Mesendoderm (in vitro differentiated cells): ENCODE measurements around the gene THSD4.

Experiments
- DNase-seq: peaks from one replicate; pipeline ENCODE4 v3.0.0; 2013
- H2AK5ac ChIP-seq: 2 replicates; pipeline ENCODE4 v1.6.1; 2013; ENCODE audit warnings: low read length, inconsistent platforms
- H2BK120ac ChIP-seq: 2 replicates; pipeline ENCODE4 v1.6.1; 2013; ENCODE audit warnings: low read depth, mild to moderate bottlenecking, low read length, moderate library complexity, mixed read lengths
- H2BK15ac ChIP-seq: replicated peaks from 2 replicates; pipeline ENCODE4 v1.6.1; 2013; ENCODE audit warnings: low read depth, mild to moderate bottlenecking, moderate library complexity
- H2BK5ac ChIP-seq: 2 replicates; pipeline ENCODE4 v1.6.1; 2013; ENCODE audit warnings: low read length, inconsistent platforms
- H3K18ac ChIP-seq: 2 replicates; pipeline ENCODE4 v1.6.1; 2013; ENCODE audit warnings: mild to moderate bottlenecking, low read length, mixed read lengths
- H3K23ac ChIP-seq: one replicate; pipeline ENCODE4 v1.6.1; 2013; ENCODE audit warnings: low read length
- H3K27ac ChIP-seq: 2 replicates; pipeline ENCODE4 v1.5.1; 2013; ENCODE audit warnings: low read depth, mild to moderate bottlenecking, inconsistent platforms, low read length, moderate library complexity
- H3K27me3 ChIP-seq: 2 replicates; pipeline ENCODE4 v1.6.1; 2013; ENCODE audit warnings: low read length, control low read depth, mild to moderate bottlenecking, inconsistent platforms; ENCODE audit not compliant: insufficient read depth, poor library complexity
- H3K36me3 ChIP-seq: 2 replicates; pipeline ENCODE4 v1.6.1; 2013; ENCODE audit warnings: low read length, inconsistent platforms; ENCODE audit not compliant: control insufficient read depth, insufficient read depth
- H3K4ac ChIP-seq: one replicate; pipeline ENCODE4 v1.6.1; 2013; ENCODE audit warnings: low read depth, mild to moderate bottlenecking, low read length, moderate library complexity
- H3K4me1 ChIP-seq: 2 replicates; pipeline ENCODE4 v1.6.1; 2013; ENCODE audit warnings: low read depth, low read length, inconsistent platforms; ENCODE audit not compliant: control insufficient read depth
- H3K4me2 ChIP-seq: 2 replicates; pipeline ENCODE4 v1.6.1; 2013; ENCODE audit warnings: low read length
- H3K4me3 ChIP-seq: 2 replicates; pipeline ENCODE4 v1.5.1; 2013; ENCODE audit warnings: mild to moderate bottlenecking, low read length
- H3K56ac ChIP-seq: one replicate; pipeline ENCODE4 v1.6.1; 2013; ENCODE audit warnings: low read length
- H3K79me1 ChIP-seq: 2 replicates; pipeline ENCODE4 v1.6.1; 2013; ENCODE audit warnings: low read length, inconsistent platforms
- H3K79me2 ChIP-seq: 2 replicates; pipeline ENCODE4 v1.6.1; 2013; ENCODE audit warnings: mild to moderate bottlenecking, low read length; ENCODE audit not compliant: control insufficient read depth, insufficient read depth
- H3K9ac ChIP-seq: 2 replicates; pipeline ENCODE4 v1.6.1; 2013; ENCODE audit warnings: low read length, inconsistent platforms
- H4K5ac ChIP-seq: one replicate; pipeline ENCODE4 v1.6.1; 2013; ENCODE audit warnings: low read length
- H4K8ac ChIP-seq: one replicate; pipeline ENCODE4 v1.6.1; 2013; ENCODE audit warnings: low read depth, mild to moderate bottlenecking, control low read depth, low read length, moderate library complexity
- WGBS: extraction: QIAGEN DNeasy Blood & Tissue Kit; methylation state at CpG from one replicate; pipeline ENCODE4 v1.1.7; 2013; ENCODE audit warnings: low lambda C conversion rate, missing lambda C conversion rate; ENCODE audit not compliant: insufficient coverage; ENCODE audit errors: extremely low coverage; 5-methylcytosine and 5-hydroxymethylcytosine counted together

THSD4 gene

DNA sequence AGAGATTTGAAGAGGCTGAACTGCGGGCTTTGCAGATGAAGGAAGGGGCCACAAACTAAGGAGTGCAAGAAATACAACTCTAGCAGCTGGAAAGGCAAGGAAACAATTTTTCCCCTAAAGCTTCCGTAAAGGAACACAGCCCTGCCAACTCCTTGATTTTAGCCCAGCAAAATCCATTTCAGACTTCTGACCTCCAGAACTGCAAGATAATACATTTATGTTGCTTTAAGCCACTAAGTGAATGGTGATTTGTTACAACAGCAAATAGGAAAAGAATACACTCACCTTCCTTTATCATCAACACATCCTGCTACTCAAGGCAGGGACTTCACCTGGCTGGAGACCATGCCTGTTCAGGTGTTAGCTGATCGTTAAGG, 575.8 kb downstream of the THSD4 start:
- no peak overlapping the region for H3K4ac ChIP-seq
- H3K56ac ChIP-seq = no peak overlapping the region
- no peak overlapping the region for H3K4me2 ChIP-seq
- H3K18ac ChIP-seq = no peak overlapping the region
- no peak overlapping the region for H4K8ac ChIP-seq
- no peak overlapping the region for H4K5ac ChIP-seq
- H2BK120ac ChIP-seq = no peak overlapping the region
- H2BK5ac ChIP-seq = no peak overlapping the region
- no peak for DNase-seq
- H3K23ac ChIP-seq = no peak overlapping the region
- no peak overlapping the region for H3K9ac ChIP-seq
- H2AK5ac ChIP-seq = no peak overlapping the region
- H3K27ac ChIP-seq = no peak overlapping the region
- no CpG with 5 or more reads among the region's 3 CpGs for WGBS
- no peak overlapping the region for H3K4me3 ChIP-seq
- no peaks in the 10 kb centered on the region for H3K27me3 ChIP-seq
- H2BK15ac ChIP-seq = no peak overlapping the region
- H3K79me1 ChIP-seq = no peaks in the 10 kb centered on the region
- no peaks in the 10 kb centered on the region for H3K4me1 ChIP-seq
- H3K36me3 ChIP-seq = no peaks in the 10 kb centered on the region
- no peaks in the 10 kb centered on the region for H3K79me2 ChIP-seq

DNA sequence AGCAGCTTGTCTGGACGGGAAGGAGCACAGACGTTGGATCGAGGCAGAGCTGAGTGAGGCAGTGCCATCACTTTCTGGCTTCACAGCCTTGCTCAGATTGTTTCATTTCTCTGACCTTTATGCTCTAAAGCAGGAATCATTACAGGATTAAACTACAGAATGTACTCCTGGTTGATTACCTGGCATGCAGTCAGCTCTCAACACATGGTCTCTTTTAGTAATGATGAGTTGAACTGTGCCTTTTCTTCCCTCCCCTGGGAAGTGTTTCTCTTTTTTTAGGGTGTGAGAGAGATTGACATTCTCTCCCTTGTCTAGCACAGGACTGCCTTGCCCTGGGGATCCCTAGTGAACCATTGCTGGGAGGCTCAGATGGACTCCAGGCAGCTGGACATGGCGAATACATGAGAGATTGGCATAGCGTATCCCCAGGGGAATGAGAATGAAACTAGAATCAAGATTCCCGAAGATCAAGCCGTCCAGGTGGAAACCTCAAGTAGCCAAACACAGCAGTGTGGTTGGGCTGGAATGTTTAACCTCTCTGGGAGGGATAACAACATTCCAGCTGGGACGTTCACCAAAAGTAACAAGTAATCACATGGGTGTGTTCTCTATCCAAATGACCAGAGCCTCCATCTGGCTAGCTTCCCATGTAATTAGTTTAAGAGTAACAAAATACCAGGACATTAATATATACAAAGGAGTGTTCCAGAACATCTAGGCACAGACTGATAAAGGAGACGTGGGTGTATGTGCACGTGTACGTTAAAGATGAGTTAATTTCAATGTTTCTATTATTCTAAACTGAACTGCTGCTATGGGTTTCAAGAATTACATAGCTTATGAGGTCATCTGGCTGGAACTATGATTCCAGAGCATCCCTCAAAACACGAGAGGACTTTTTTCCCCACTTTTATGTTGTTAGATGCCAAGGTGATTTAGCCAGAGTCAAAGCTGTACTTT, 576.5 kb downstream of the THSD4 start:
- no CpG with 5 or more reads among the region's 12 CpGs for WGBS
- H3K4ac ChIP-seq = no peak overlapping the region

DNA sequence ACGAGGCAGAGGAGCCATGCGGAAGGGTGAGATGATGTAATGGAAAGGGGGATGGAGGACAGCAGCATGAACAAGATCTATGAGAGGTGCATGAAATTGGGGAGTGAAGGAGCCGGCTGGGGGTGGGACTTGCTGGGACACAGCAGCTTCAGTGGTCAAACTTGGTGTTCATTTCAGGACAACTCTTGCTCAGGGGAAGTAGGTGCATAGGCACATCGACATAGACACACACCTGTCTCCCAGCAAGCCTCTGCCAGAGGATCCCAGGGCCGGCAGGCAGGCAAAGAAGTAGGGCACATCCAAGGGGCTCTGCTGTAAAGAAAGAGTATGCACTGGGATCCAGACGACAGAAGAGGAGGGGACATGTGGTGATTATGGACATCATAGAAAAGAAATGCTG, 582.0 kb downstream of the THSD4 start:
- H3K9ac ChIP-seq = no peak overlapping the region
- H3K36me3 ChIP-seq = no peaks in the 10 kb centered on the region
- WGBS = no CpG with 5 or more reads among the region's 6 CpGs
- no peak overlapping the region for H3K23ac ChIP-seq
- H3K4me1 ChIP-seq = no peaks in the 10 kb centered on the region
- H3K79me2 ChIP-seq = no peaks in the 10 kb centered on the region
- H3K4ac ChIP-seq = no peak overlapping the region
- H2BK120ac ChIP-seq = no peak overlapping the region
- no peak overlapping the region for H2BK5ac ChIP-seq
- no peak overlapping the region for H3K4me2 ChIP-seq
- H3K79me1 ChIP-seq = no peaks in the 10 kb centered on the region
- no peak for DNase-seq
- no peak overlapping the region for H2BK15ac ChIP-seq
- no peak overlapping the region for H3K18ac ChIP-seq
- no peak overlapping the region for H3K4me3 ChIP-seq
- H3K27ac ChIP-seq = no peak overlapping the region
- no peak overlapping the region for H2AK5ac ChIP-seq
- no peak overlapping the region for H4K8ac ChIP-seq
- H3K56ac ChIP-seq = no peak overlapping the region
- H3K27me3 ChIP-seq = no peaks in the 10 kb centered on the region
- no peak overlapping the region for H4K5ac ChIP-seq

More for the DNA sequence above, 576.5 kb downstream of the THSD4 start:
- Histone ChIP-seq H3K27me3 (no peaks in the 10 kb centered on the region), H3K9ac (no peak overlapping the region), H3K27ac (no peak overlapping the region), H2BK15ac (no peak overlapping the region), H3K79me2 (no peaks in the 10 kb centered on the region), H3K4me1 (no peaks in the 10 kb centered on the region), H2AK5ac (no peak overlapping the region), H3K23ac (no peak overlapping the region), H3K4me2 (no peak overlapping the region), H3K4me3 (no peak overlapping the region), H3K36me3 (no peaks in the 10 kb centered on the region), H2BK5ac (no peak overlapping the region), H2BK120ac (no peak overlapping the region), H3K56ac (no peak overlapping the region), H3K79me1 (no peaks in the 10 kb centered on the region), H4K8ac (no peak overlapping the region), H4K5ac (no peak overlapping the region), H3K18ac (no peak overlapping the region)
- DNase-seq = peak; percentile 51

DNA sequence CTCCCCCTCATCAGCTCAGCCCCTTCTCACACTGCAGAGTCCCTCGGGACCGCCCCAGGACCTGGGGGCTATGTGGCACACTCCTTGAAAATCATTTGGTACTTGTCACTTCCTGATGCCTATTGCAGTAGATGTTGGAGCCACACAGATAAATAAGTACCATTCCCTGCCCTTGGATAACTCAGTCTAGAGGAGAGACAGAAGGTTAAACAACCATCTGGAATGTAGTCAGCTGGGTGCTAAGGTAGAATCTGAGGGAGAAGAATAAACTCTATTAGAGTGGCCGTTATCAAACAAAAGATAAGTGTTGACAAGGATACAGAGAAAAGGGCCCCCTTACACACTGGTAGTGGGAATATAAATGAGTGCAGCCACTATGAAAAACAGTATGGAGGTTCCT, 582.8 kb downstream of the THSD4 start:
- Histone ChIP-seq H2AK5ac (no peak overlapping the region), H3K79me2 (no peaks in the 10 kb centered on the region)
- WGBS = no CpG with 5 or more reads among the region's 3 CpGs

DNA sequence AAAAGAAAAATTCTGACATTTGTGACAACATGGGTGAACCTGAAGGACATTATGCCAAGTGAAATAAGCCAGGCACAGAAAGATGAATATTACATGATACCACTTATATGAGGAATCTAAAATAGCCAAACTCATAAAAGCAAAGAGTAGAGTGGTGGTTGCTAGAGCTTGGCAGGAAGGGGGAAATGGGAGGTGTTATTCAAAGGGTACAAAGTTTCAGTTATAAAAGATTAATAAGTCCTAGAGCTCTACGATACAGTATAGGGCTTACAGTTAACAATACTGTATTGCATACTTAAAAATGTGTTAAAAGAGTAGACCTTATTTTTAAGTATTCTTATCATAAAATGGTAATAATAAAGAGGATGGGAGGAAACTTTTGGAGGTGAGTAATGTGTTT, 583.5 kb downstream of the THSD4 start:
- no peak for DNase-seq
- Histone ChIP-seq H3K36me3 (no peaks in the 10 kb centered on the region), H3K18ac (no peak overlapping the region), H3K79me2 (no peaks in the 10 kb centered on the region), H3K4me3 (no peak overlapping the region), H4K5ac (no peak overlapping the region), H2BK15ac (no peak overlapping the region), H3K56ac (no peak overlapping the region), H3K4me2 (no peak overlapping the region), H2BK120ac (no peak overlapping the region), H4K8ac (no peak overlapping the region), H3K27ac (no peak overlapping the region), H3K23ac (no peak overlapping the region), H2AK5ac (no peak overlapping the region), H3K9ac (no peak overlapping the region), H3K4me1 (no peaks in the 10 kb centered on the region), H2BK5ac (no peak overlapping the region), H3K27me3 (no peaks in the 10 kb centered on the region), H3K4ac (no peak overlapping the region), H3K79me1 (no peaks in the 10 kb centered on the region)
- WGBS = no CpG with 5 or more reads among the region's 1 CpG

More for the DNA sequence above, 582.8 kb downstream of the THSD4 start:
- Histone ChIP-seq H3K4me3 (no peak overlapping the region), H3K18ac (no peak overlapping the region), H2BK15ac (no peak overlapping the region), H3K23ac (no peak overlapping the region), H4K8ac (no peak overlapping the region), H3K4me1 (no peaks in the 10 kb centered on the region), H3K36me3 (no peaks in the 10 kb centered on the region), H2BK120ac (no peak overlapping the region), H3K4ac (no peak overlapping the region), H3K27ac (no peak overlapping the region), H3K27me3 (no peaks in the 10 kb centered on the region), H3K56ac (no peak overlapping the region), H3K9ac (no peak overlapping the region), H3K4me2 (no peak overlapping the region), H4K5ac (no peak overlapping the region), H2BK5ac (no peak overlapping the region), H3K79me1 (no peaks in the 10 kb centered on the region)
- DNase-seq = no peak
